ENCODE measurements around the gene C17orf100. TPM values are rescaled to one million over a fixed set of nuclear protein-coding genes. Genes with fewer than 3 reads are reported as not detected.
"Not testable (repeated sequence)": the region's sequence is repeated elsewhere in the genome, so short reads cannot be mapped to it uniquely, and the experiment has no call there.

C17orf100 gene
- total RNA-seq, 2 donors from 2014 or later = 0.63 TPM; not detected in 1

DNA sequence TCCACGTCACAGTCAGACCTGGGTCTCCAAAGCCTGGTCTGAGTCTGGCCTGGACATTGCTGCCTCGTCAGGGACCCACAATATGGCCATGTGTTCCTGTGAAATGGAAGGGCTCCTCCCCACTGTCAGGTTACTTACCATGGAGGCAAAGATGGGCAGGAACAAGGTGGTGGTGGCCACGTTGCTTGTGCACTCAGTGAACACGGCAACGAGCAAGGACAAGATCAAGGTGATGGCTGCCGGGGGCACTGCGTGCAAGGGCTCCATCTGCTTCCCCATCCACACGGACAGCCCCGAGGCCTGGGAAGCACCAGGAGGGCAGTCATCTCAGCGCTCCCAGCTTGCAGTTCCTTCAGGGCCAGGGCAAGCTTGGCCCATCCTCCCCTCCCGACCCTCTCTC lies 39.1 kb downstream of the C17orf100 start:
- TF ChIP-seq, protein P1, sequence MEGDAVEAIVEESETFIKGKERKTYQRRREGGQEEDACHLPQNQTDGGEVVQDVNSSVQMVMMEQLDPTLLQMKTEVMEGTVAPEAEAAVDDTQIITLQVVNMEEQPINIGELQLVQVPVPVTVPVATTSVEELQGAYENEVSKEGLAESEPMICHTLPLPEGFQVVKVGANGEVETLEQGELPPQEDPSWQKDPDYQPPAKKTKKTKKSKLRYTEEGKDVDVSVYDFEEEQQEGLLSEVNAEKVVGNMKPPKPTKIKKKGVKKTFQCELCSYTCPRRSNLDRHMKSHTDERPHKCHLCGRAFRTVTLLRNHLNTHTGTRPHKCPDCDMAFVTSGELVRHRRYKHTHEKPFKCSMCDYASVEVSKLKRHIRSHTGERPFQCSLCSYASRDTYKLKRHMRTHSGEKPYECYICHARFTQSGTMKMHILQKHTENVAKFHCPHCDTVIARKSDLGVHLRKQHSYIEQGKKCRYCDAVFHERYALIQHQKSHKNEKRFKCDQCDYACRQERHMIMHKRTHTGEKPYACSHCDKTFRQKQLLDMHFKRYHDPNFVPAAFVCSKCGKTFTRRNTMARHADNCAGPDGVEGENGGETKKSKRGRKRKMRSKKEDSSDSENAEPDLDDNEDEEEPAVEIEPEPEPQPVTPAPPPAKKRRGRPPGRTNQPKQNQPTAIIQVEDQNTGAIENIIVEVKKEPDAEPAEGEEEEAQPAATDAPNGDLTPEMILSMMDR (IDR thresholded peaks at IDR 0.05) = no peak
- H3K4me3 ChIP-seq = no peak overlapping the region
- H3K9me3 ChIP-seq = no peaks in the 10 kb centered on the region
- no peak for DNase-seq (ENCODE audit: low spot score)
- no peaks in the 10 kb centered on the region for H3K36me3 ChIP-seq
- no peaks in the 10 kb centered on the region for H3K4me1 ChIP-seq
- no peak overlapping the region for H3K27ac ChIP-seq
- no peaks in the 10 kb centered on the region for H3K27me3 ChIP-seq

DNA sequence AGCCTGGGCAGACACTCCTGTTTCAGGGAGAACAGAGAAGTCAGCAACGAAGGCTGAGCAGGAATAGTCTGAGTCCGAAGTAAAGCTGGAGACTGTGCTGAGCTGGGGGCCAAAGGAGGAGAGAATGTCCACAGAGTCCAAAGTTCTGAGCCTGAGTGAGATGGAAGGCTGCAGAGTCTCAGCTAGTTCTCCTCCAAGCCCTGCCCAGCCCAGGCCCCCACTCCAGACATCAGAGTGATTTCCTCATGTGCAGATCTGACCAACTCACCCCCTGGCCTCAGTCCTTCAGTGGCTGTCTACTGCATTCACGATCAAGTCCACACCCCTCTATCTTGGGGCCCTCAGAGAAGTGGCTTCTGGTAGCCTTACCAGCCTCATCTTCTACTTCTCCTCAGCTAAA lies 40.0 kb downstream of the C17orf100 start:
- TF ChIP-seq, protein P1 (IDR thresholded peaks at IDR 0.05) = no peak
- Histone ChIP-seq H3K4me1 (no peaks in the 10 kb centered on the region), H3K4me3 (no peak overlapping the region)

DNA sequence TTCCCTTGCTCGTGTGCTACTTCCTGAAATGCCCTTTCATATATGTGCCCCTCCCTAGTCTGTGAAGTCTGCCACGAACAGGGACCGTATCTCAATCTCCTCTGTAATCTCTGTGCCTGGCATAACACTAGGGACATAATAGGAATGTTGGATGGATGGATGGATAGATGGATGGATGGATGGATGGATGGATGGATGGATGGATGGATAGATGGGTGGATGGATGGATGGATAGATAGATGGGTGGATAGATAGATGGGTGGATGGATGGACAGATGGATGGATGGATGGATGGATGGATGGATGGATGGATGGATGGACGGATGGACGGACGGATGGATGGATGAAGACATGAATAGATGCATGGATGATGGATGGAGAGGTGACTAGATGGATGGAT lies 40.4 kb downstream of the C17orf100 start:
- H3K9me3 ChIP-seq; H3K36me3 ChIP-seq; H3K27me3 ChIP-seq; H3K27ac ChIP-seq; DNase-seq (ENCODE audit: low spot score); H3K4me3 ChIP-seq; H3K4me1 ChIP-seq: not testable (repeated sequence)

More for the DNA sequence above, 40.0 kb downstream of the C17orf100 start:
- no peaks in the 10 kb centered on the region for H3K9me3 ChIP-seq
- H3K27ac ChIP-seq = no peak overlapping the region
- no peaks in the 10 kb centered on the region for H3K36me3 ChIP-seq
- no peaks in the 10 kb centered on the region for H3K27me3 ChIP-seq
- DNase-seq (ENCODE audit: low spot score) = no peak

DNA sequence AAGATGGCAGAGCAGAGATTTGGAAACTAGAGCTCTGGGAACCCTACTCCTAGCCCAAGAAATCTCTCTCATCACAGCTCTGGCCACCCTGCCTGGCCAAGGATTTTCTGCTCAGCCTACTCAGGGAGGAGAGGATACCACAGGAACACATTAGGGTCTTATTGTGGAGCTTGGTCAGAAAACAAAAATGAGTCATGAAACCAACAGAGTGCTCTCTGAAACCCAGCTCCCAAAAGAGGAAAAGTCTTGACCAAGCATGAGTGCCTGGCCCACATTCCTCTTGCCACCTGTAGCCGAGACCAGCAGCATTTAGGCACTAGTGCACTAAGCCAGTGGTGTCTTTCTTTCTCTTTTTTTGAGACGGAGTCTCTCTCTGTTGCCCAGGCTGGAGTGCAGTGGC lies 43.5 kb downstream of the C17orf100 start:
- H3K36me3 ChIP-seq = no peaks in the 10 kb centered on the region
- TF ChIP-seq, protein P1 (IDR thresholded peaks at IDR 0.05) = no peak
- H3K4me1 ChIP-seq = no peaks in the 10 kb centered on the region
- no peaks in the 10 kb centered on the region for H3K9me3 ChIP-seq
- H3K27me3 ChIP-seq = no peaks in the 10 kb centered on the region
- H3K27ac ChIP-seq = no peak overlapping the region
- H3K4me3 ChIP-seq = no peak overlapping the region
- no peak for DNase-seq (ENCODE audit: low spot score)

DNA sequence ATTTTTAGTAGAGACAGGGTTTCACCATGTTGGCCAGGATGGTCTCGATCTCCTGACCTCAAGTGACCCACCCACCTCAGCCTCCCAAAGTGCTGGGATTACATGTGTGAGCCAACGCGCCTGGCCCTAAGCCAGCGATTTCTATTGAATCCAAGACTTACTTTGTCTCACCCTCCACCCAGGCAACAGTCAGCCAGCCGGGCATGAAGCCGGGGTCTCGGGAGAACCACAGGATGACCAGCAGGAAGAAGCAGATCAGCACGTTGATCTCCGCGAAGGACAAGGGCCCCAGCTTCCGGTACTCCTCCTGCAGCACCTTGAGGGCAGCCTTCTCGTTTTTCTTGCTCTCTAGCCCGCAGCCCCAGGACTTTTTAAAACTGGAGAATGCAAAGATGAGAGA lies 44.0 kb downstream of the C17orf100 start:
- Histone ChIP-seq H3K9me3 (no peaks in the 10 kb centered on the region), H3K27ac (no peak overlapping the region), H3K4me3 (no peak overlapping the region), H3K36me3 (no peaks in the 10 kb centered on the region), H3K4me1 (no peaks in the 10 kb centered on the region), H3K27me3 (no peaks in the 10 kb centered on the region)
- TF ChIP-seq, protein P1 (IDR thresholded peaks at IDR 0.05) = no peak
- no peak for DNase-seq (ENCODE audit: low spot score)

DNA sequence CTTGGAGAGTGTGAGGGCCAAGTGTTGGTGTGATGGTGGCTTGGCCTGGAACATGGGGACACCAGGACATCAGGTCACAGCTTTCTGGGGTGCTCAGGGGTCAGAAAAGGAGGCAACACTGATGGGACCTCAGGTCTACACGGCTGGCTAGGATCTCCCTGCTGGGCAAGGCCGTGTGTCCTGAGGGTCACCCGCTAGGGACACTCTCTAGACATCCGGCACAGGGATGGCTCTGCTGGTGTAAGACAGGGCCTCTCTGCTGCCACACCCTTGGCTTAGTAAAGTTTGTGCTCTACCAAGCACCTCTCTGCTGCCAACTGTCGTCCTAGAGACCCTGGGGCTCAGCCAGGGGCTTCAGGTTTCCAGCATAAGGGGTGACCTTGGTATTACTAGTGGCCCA lies 45.3 kb downstream of the C17orf100 start:
- no peak for DNase-seq (ENCODE audit: low spot score)
- H3K4me3 ChIP-seq = no peak overlapping the region
- no peak overlapping the region for H3K27ac ChIP-seq

More for the DNA sequence above, 45.3 kb downstream of the C17orf100 start:
- H3K36me3 ChIP-seq = no peaks in the 10 kb centered on the region
- no peaks in the 10 kb centered on the region for H3K4me1 ChIP-seq
- H3K9me3 ChIP-seq = no peaks in the 10 kb centered on the region
- H3K27me3 ChIP-seq = no peaks in the 10 kb centered on the region
- TF ChIP-seq, protein P1 (IDR thresholded peaks at IDR 0.05) = no peak
